Measurements from ENCODE around the gene SYT1.

DNA sequence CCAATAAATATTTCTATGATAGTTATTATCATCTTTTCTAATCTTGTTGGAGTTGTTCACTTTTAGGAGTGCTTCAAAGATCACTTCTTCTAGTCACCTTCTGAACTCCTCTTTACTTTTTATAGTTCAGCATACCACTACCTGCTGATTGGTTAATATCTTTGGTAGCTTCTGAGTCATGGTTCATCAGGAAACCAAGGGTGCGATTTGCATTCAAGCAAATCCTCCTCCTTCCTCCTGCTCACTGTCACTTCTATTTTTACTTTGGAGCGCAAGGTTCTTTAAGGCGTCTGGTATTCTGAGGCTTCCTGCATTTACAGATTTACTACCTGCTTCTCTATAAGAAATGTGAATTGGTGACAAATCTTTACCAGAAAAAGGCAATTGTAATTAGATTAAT, 24.0 kb downstream of the SYT1 start:
- TF ChIP-seq POLR2A (IDR thresholded peaks at IDR 0.05; ENCODE audit: low read depth) (no peak), POLR2AphosphoS5 (IDR thresholded peaks at IDR 0.05) (no peak), EP300 (IDR thresholded peaks at IDR 0.05) (no peak)
- TF ChIP-seq, protein P1, sequence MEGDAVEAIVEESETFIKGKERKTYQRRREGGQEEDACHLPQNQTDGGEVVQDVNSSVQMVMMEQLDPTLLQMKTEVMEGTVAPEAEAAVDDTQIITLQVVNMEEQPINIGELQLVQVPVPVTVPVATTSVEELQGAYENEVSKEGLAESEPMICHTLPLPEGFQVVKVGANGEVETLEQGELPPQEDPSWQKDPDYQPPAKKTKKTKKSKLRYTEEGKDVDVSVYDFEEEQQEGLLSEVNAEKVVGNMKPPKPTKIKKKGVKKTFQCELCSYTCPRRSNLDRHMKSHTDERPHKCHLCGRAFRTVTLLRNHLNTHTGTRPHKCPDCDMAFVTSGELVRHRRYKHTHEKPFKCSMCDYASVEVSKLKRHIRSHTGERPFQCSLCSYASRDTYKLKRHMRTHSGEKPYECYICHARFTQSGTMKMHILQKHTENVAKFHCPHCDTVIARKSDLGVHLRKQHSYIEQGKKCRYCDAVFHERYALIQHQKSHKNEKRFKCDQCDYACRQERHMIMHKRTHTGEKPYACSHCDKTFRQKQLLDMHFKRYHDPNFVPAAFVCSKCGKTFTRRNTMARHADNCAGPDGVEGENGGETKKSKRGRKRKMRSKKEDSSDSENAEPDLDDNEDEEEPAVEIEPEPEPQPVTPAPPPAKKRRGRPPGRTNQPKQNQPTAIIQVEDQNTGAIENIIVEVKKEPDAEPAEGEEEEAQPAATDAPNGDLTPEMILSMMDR (IDR thresholded peaks at IDR 0.05), result no peak
